RWPE2 (cell line): ENCODE results near the gene HOMER1.
"Not testable (repeated sequence)": the region's sequence is repeated elsewhere in the genome, so short reads cannot be mapped to it uniquely, and the experiment has no call there.

Source experiments
- ATAC-seq: fragments of 200-7000 bp; cut with Tn5 transposase; 3 replicates; pipeline ENCODE4 v1.9.1; 2021; ENCODE audit warnings: low read depth
- DNase-seq: peaks from one replicate; pipeline ENCODE4 v3.0.0-alpha.2; 2020; ENCODE audit warnings: low spot score
- H3K27ac ChIP-seq: fragments of 450-650 bp; 2 replicates; pipeline ENCODE4 v1.5.1; 2017; ENCODE audit warnings: mild to moderate bottlenecking; ENCODE audit not compliant: poor library complexity, severe bottlenecking
- H3K27me3 ChIP-seq: fragments of 250-450 bp; sonication (Bioruptor Pico); 2 replicates; pipeline ENCODE4 v1.5.1; 2021; ENCODE audit warnings: mild to moderate bottlenecking, moderate library complexity; ENCODE audit not compliant: insufficient read depth, poor library complexity, severe bottlenecking
- H3K36me3 ChIP-seq: fragments of 250-450 bp; sonication (Bioruptor Pico); 2 replicates; pipeline ENCODE4 v1.5.1; 2020; ENCODE audit warnings: low read depth, mild to moderate bottlenecking, moderate library complexity
- H3K4me1 ChIP-seq: fragments of 250-450 bp; sonication (Bioruptor Pico); 2 replicates; pipeline ENCODE4 v1.5.1; 2021; ENCODE audit warnings: mild to moderate bottlenecking, moderate library complexity; ENCODE audit not compliant: insufficient read depth, poor library complexity, severe bottlenecking
- H3K4me3 ChIP-seq: fragments of 250-450 bp; sonication (Bioruptor Pico); 2 replicates; pipeline ENCODE4 v1.5.1; 2021; ENCODE audit warnings: mild to moderate bottlenecking, moderate library complexity; ENCODE audit not compliant: severe bottlenecking
- H3K9me3 ChIP-seq: fragments of 250-450 bp; sonication (Bioruptor Pico); 2 replicates; pipeline ENCODE4 v1.5.1; 2021; ENCODE audit warnings: mild to moderate bottlenecking, moderate library complexity; ENCODE audit not compliant: severe bottlenecking
- TF ChIP-seq, protein P1 (sequence below): fragments of 450-650 bp; IDR thresholded peaks from one replicate; pipeline ENCODE4 v1.5.1; 2017; ENCODE audit warnings: mild to moderate bottlenecking, moderate library complexity; ENCODE audit not compliant: poor library complexity, severe bottlenecking

Gene HOMER1

DNA sequence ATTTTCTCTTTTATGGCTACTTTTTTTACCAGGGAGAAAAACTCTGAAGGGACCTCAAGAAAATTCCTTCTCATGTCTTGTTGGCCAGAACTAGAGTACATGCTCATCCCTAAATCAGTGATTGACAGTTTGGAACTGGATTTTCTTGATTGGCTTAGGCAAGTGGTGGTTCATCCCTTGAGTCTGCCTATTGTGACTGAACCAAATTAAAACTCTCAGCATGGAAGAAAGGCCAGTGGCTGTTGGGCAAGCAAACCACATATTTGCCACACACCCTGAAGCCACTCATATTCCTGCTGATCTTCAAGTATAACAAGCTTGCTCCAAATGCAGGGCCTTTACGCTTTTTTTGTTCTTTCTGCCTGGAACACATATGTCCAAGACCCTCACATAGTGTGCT, 7.2 kb upstream of the HOMER1 start:
- no peak for ATAC-seq
- TF ChIP-seq, protein P1, sequence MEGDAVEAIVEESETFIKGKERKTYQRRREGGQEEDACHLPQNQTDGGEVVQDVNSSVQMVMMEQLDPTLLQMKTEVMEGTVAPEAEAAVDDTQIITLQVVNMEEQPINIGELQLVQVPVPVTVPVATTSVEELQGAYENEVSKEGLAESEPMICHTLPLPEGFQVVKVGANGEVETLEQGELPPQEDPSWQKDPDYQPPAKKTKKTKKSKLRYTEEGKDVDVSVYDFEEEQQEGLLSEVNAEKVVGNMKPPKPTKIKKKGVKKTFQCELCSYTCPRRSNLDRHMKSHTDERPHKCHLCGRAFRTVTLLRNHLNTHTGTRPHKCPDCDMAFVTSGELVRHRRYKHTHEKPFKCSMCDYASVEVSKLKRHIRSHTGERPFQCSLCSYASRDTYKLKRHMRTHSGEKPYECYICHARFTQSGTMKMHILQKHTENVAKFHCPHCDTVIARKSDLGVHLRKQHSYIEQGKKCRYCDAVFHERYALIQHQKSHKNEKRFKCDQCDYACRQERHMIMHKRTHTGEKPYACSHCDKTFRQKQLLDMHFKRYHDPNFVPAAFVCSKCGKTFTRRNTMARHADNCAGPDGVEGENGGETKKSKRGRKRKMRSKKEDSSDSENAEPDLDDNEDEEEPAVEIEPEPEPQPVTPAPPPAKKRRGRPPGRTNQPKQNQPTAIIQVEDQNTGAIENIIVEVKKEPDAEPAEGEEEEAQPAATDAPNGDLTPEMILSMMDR, result no peak

DNA sequence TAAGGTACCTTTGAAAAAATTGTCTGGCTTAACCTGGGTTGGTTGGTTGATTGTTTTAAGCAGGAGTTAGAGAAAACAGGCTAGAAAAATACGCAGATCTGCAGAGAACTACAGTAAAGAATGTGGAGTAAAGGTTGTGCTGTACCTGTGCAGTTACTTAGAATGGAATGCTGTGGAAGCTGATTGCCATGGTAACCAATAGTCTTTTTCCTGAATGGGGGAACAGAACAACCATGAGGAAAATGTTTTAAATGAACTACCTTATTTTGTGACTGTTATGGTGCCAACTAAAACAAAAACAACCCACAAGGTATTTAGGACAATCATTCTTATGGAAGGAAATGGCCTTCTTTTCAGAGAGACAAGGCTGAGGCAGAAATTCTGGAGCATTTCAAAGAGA, 4.8 kb upstream of the HOMER1 start:
- Histone ChIP-seq H3K9me3 (no peaks in the 10 kb centered on the region), H3K27ac (no peak overlapping the region), H3K4me1 (peaks cover 5% of the 10 kb centered on the region), H3K27me3 (no peaks in the 10 kb centered on the region), H3K36me3 (no peaks in the 10 kb centered on the region), H3K4me3 (no peak overlapping the region)
- TF ChIP-seq, protein P1, result no peak
- ATAC-seq, result no peak
- no peak for DNase-seq

More for the DNA sequence above, 7.2 kb upstream of the HOMER1 start:
- Histone ChIP-seq H3K27me3 (no peaks in the 10 kb centered on the region), H3K9me3 (no peaks in the 10 kb centered on the region), H3K36me3 (no peaks in the 10 kb centered on the region), H3K4me3 (no peak overlapping the region), H3K4me1 (no peaks in the 10 kb centered on the region), H3K27ac (no peak overlapping the region)
- no peak for DNase-seq

DNA sequence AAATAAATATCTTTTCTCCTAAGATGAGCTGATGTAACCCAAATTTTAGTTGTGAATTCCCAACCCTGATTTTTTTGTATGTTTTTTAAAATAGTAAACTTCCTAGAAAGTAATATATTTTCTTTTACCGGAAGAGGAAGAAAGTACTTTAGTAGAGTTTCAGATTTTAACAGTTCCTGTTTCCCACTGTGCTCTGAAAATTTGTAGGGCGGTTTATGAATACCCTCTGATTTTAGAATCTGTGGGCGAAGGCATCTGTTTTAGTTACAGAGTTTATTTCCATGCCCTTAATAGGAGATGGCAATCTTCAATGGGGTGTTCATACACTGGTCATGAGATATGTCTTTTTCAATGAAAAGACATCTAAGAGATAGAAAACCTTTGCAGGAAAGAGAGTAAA, 3.7 kb upstream of the HOMER1 start:
- DNase-seq (no peak), ATAC-seq (no peak)
- TF ChIP-seq, protein P1, result no peak
- H3K36me3 ChIP-seq, result no peaks in the 10 kb centered on the region
- H3K4me1 ChIP-seq, result peaks cover 5% of the 10 kb centered on the region
- H3K27me3 ChIP-seq, result no peaks in the 10 kb centered on the region
- no peak overlapping the region for H3K27ac ChIP-seq
- H3K4me3 ChIP-seq, result no peak overlapping the region
- H3K9me3 ChIP-seq, result no peaks in the 10 kb centered on the region

DNA sequence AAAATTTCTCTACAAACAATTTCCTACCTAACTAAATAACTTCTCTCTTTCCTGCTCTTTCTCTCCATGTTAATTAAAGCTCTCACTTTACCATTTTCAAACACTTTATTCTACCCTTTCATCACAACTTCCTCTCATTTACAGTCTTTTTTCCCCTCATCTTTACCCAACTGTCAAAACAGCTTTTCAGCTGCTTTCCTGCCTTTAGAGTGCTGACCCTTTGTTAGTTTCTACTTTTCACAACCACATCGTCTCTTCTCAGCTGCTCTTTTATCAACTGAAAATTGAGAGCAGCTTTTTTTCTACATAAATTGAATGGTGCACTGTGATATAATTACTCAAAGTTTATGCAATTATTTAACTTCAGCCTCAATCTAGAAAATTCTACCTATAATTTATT, 3.1 kb upstream of the HOMER1 start:
- ATAC-seq, result no peak
- no peaks in the 10 kb centered on the region for H3K36me3 ChIP-seq
- no peak overlapping the region for H3K27ac ChIP-seq
- H3K4me3 ChIP-seq, result no peak overlapping the region
- H3K27me3 ChIP-seq, result no peaks in the 10 kb centered on the region
- DNase-seq, result no peak
- H3K9me3 ChIP-seq, result no peaks in the 10 kb centered on the region
- TF ChIP-seq, protein P1, result no peak
- H3K4me1 ChIP-seq, result peaks cover 6% of the 10 kb centered on the region

DNA sequence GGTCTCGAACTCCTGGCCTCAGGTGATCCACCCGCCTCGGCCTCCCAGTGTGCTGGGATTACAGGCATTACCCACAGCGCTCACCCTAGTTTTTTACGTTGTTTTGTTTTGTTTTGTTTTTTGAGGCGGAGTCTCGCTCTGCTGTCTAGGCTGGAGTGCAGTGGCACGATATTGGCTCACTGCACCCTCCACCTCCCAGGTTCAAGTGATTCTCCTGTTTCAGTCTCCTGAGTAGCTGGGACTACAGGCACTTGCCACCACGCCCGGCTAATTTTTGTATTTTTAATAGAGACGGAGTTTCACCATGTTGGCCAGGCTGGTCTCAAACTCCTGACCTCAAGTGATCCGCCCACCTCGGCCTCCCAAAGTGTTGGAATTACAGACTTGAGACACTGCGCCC, 2.4 kb upstream of the HOMER1 start:
- DNase-seq, H3K27me3 ChIP-seq, ATAC-seq, H3K36me3 ChIP-seq, H3K9me3 ChIP-seq, H3K4me3 ChIP-seq, H3K27ac ChIP-seq: not testable (repeated sequence)
- H3K4me1 ChIP-seq, result peaks cover 12% of the 10 kb centered on the region
